Cardiac fibroblast (primary cell): ENCODE data around the gene EPHA10.

Source experiments
- DNase-seq, 2 donors: peaks; one replicate each; pipeline versions ENCODE4 v3.0.0 to v3.0.0-alpha.2; 2010; ENCODE audit warnings: low read depth in 2 of 2
- H3K4me3 ChIP-seq, 2 donors: replicated peaks in 1 of 2; 1 replicate in 1 of 2; 2 replicates in 1 of 2; pipeline ENCODE4 v1.5.1; 2011; ENCODE audit warnings: low read depth in 2 of 2, low read length in 2 of 2, mild to moderate bottlenecking in 2 of 2, moderate library complexity in 1 of 2
- CTCF ChIP-seq: IDR thresholded peaks from one replicate; pipeline ENCODE4 v1.5.1; 2011; ENCODE audit warnings: low read depth, mild to moderate bottlenecking, low read length, inconsistent platforms

The EPHA10 gene

GRCh38 chr1:37719572-37720195 lies 45.2 kb downstream of the EPHA10 start:
- no peak for TF ChIP-seq CTCF
- DNase-seq, result peak; percentile 5 to 51
- no peak overlapping the region for H3K4me3 ChIP-seq

- no peak for DNase-seq
- no peak for TF ChIP-seq CTCF
- H3K4me3 ChIP-seq, result no peak overlapping the region
Observed at GRCh38 chr1:37718901-37719571, 45.9 kb downstream of the EPHA10 start.

GRCh38 chr1:37718181-37718900 lies 46.6 kb downstream of the EPHA10 start:
- H3K4me3 ChIP-seq, result no peak overlapping the region
- no peak for TF ChIP-seq CTCF
- DNase-seq, result no peak

- no peak for TF ChIP-seq CTCF
- no peak for DNase-seq
- H3K4me3 ChIP-seq, result no peak overlapping the region
Observed at GRCh38 chr1:37717631-37718030, 47.3 kb downstream of the EPHA10 start.

- TF ChIP-seq CTCF, result no peak
- no peak for DNase-seq
- no peak overlapping the region for H3K4me3 ChIP-seq
Observed at GRCh38 chr1:37716321-37716720, 48.6 kb downstream of the EPHA10 start.

- no peak overlapping the region for H3K4me3 ChIP-seq
- TF ChIP-seq CTCF, result no peak
- DNase-seq, result no peak
Observed at GRCh38 chr1:37714689-37715088, 50.2 kb downstream of the EPHA10 start.
